GM19438 (cell line): ENCODE measurements around the gene KLHL3.
A peak's percentile ranks its signal among the peaks of the same experiment; 100 is the strongest.
"Not testable (repeated sequence)": the region's sequence is repeated elsewhere in the genome, so short reads cannot be mapped to it uniquely, and the experiment has no call there.

Source experiments
- ATAC-seq: cut with Tn5 transposase; IDR thresholded peaks from one replicate; pipeline ENCODE4 v1.9.1; 2021; ENCODE audit warnings: low read depth; ENCODE audit not compliant: unreplicated experiment

The KLHL3 gene

DNA sequence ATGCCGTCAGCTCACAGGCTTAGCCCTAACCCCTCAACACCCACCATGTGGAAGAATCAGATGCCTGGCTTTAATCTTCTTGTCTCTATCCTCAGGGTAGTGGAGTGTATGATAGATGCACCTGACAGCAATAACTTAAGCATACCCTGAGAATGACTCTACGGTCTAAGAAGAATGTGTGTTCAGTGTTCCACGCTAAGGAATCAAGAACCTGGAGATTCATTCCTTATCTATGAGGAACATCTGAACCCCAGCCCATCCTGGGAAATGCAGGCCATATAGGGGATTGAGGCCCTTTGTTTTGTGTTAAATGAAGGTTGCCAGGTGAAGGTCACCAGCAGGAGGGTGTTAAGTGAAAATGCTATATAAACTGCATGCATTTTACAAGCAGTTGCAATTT lies 63.0 kb downstream of the KLHL3 start:
- ATAC-seq, result no peak

GRCh38 chr5:137672001-137672400 lies 63.9 kb downstream of the KLHL3 start:
- ATAC-seq, result no peak

DNA sequence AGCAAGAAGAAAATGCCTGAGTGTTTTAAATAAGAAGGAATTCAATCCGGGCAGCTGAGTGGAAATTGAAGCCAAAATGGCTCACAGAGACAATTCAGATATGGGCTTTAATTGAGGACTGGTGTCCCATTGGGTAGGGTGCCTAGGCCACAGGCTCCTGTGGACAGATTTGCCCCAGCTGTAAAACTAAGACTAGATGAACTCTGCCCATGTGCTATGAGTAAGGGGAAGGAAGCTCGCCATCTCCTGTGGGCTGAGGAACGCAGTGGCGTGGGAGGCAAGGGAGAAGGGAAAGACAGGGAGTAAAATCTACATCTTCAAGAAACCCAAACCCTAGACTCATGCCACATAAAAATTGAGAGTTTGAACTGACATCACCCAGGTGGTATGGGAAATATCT lies 66.1 kb downstream of the KLHL3 start:
- no peak for ATAC-seq

DNA sequence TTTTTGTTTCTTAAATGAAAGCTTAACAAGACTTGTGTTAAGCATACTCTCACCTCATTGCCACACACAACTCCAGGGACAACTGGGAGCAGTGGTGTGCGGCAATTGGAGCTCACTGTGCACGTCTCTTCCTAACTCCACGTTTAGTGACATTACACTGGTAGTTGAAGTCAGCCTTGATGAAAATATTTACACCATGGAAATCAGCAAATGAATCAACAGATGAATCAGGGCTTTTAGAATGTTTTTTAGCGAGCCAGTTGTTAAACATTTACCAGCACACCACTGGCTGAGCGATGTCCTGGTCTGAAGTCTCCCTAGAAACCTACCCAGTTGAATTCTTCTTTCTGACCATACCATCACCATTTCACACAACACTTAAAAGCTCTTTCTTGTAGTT lies 67.3 kb downstream of the KLHL3 start:
- ATAC-seq, result no peak

DNA sequence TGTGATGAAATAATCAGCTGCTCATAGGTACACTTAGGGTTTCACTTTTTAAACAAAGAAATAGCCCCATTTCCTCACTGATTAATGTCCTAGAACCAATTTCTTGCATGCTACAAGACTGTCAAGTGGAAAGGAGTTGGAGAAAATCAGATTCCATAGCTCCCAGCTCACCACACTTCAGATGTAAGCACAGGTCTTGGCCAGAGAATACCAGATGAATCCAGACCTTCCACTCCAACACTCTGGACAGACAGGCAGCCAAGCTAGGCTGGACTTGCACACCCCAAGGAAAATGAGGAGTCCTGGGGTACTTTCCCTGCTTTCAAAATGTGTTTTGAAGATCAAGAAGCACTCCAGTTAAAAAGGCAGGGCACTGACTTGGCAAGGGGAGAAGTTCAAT lies 68.5 kb downstream of the KLHL3 start:
- no peak for ATAC-seq

- ATAC-seq, result no peak
Observed at GRCh38 chr5:137666901-137667300, 69.0 kb downstream of the KLHL3 start.

DNA sequence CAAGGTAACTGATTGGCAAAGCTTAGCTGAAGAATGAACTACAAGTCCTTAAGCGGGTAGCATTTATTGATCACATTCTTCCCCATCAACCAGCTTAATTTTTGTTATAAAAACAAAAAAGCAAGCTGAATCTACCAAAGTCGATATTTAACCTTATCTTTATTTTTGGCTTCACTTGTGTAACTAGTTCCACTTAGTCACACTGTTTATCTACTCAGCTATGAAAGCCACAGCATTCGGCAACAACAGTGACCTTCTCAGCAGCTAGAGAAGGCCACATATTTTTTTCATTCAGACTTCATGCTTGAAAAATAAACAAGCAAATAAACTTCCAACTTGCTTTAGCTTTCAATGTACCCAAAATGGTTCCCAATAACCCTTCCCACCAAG lies 69.4 kb downstream of the KLHL3 start:
- ATAC-seq, result peak; percentile 44

DNA sequence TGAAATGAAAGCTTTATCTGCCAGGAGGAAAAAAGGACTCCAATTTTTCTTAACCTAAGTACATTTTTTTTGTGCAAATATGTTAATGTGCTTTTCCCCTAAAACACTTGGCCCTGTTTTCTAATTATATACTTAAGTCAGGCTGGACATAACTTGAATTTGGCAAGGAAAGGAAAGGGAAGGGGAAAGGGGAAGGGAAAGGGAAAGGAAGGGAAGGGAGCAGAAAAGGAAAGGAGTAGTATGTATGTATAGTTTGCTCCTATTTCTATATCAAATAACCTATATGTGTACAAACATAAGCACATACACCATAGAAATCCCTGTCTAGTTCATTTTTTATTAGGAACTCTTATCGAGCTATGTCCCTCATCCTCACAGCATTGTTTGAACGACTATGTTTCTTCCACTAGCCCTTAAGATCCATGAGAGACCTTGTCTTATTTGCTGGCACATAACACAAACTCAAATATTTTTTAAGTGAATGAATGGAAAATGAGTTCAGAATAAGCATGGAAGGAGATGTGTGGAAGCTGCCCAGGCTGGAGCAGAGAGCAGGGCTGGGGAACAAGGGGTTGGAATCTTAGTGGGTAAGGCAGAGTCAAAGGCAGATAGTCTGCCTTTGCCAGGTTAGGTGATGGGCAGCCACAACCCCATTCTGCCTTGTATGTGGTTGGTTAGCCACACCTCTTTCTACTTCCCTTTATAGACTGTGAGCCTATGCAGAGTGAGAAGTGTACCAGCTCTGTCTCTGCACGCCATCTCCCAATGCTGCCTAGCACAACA lies 70.0 kb downstream of the KLHL3 start:
- ATAC-seq, result peak; percentile 97

DNA sequence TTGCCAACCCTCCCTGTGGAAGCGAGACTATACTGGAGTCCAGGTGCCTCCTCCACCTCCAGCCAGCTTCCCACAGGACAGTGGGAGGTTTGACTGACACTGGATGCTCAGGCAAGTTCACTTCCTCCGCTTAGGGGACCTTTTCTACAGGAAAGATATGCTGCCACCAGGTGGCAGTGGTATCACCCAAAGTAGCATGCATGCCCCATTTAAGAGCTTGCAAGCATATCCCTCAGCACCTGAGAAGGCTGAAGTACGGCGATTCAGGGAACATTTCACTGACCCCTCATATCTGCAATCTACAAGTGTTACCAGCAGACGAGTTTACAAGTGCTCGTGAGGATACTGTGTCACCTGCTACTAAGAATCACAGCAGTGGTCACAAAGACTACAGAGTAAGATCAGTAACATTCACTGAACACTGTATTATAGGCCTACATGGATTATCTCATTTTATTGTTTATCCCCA lies 75.5 kb downstream of the KLHL3 start:
- ATAC-seq, result peak; percentile 84

- no peak for ATAC-seq
Observed at GRCh38 chr5:137659209-137659608, 76.7 kb downstream of the KLHL3 start.

GRCh38 chr5:137658324-137658723 lies 77.6 kb downstream of the KLHL3 start:
- ATAC-seq, result no peak

GRCh38 chr5:137657073-137657472 lies 78.8 kb downstream of the KLHL3 start:
- no peak for ATAC-seq

DNA sequence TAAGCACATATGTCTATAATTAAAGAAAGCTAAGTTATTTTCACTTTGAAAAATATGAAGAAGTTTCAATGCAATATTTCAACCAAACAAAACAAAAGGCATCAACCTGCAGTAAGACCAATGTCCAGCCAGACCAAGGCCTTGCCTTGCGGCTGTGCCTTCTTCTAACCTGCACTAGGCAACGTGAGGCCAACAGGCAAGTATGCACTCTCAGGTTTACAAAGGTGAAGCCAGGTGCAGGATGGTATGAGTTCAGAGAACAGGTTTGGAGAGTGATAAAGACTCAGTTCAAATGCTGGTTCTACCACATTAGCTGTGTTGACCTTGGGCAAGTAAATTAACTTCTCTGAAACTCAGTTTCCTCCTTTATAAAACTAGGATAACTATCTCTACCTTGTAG lies 79.3 kb downstream of the KLHL3 start:
- ATAC-seq, result no peak

DNA sequence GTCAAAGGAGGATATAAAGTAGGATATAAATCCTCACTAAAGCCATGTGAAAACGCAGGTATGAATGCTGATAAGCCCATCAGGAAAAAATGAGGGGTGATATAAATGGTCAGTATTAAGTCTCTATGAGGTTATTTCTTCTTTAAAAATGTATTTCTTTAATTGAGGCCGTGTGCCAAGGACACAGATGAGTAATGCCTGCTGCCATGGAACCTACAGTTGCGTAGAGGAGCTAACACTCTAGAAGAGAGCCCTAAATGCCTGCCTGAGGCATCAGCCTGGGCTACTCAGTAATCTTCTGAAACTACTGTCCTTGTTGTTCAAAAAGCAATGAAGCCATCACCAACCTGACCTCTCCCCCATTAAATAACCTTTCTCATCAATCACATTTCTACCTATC lies 84.9 kb downstream of the KLHL3 start:
- ATAC-seq, result no peak

DNA sequence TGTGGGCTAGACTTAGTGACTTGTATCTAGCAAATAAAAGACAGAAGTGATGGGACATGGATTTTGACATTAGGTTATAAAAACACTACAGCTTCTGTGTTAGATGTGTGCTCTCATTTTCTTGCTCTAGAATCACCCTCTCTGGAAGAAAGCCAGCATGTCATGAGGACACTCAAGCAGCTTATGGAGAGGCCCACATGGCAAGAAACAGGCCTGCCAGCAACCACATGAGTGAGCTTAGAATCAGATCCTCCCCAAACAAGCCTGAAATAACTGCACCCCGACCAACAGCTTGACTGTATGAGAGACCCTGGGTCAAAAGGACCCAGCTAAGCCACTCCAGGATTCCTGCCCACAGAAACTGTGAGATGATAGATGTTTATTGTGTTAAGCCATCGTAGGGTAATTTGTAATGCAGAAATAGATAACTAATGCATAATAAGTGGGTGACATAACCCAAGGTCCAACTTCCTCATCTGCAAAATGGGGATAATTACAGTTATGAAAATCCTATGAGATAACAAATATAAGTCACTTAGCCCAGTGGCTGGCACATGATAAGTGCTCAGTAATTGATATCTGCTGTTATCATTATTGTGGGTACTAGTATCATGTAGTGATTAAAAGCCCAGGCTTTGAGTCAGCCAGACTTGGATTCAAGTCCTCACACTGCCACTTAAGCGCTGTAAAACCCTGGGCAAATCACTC lies 86.5 kb downstream of the KLHL3 start:
- ATAC-seq, result no peak

GRCh38 chr5:137648361-137648760 lies 87.5 kb downstream of the KLHL3 start:
- ATAC-seq, result no peak

GRCh38 chr5:137647401-137647800 lies 88.5 kb downstream of the KLHL3 start:
- no peak for ATAC-seq

DNA sequence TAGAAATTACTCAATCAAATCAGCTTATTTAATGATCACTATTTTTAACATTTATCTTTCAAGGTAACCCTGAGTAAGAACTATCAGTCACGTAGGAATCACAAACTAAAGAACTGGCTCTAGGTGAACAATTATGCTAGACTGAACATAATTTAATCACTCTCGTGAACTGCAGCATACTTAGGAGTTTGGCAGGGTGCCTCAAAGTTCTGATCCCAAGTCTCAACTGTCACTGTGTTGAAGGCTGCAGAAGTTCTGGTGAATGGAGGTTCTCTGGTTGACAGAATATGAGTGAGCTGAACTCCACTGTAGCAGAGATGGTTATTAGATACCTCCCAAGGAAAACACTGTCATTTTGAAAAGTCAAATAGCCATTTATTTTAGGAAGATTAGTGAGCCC lies 89.1 kb downstream of the KLHL3 start:
- no peak for ATAC-seq

DNA sequence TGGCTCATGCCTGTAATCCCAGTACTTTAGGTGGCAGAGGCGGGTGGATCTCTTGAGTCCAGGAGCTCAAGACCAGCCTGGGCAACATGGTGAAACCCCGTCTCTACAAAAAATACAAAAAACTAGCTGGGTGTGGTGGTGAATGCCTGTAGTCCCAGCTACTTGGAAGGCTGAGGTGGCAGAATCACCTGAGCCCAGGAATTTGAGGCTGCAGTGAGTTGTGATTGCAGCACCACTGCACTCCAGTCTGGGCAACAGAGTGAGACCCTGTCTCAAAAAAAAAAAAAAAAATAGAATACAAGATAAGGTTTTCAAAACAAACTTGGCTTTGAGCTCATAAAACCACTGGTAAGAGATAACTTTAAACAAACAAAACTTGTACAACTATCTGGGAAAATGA lies 92.8 kb downstream of the KLHL3 start:
- ATAC-seq, result not testable (repeated sequence)

DNA sequence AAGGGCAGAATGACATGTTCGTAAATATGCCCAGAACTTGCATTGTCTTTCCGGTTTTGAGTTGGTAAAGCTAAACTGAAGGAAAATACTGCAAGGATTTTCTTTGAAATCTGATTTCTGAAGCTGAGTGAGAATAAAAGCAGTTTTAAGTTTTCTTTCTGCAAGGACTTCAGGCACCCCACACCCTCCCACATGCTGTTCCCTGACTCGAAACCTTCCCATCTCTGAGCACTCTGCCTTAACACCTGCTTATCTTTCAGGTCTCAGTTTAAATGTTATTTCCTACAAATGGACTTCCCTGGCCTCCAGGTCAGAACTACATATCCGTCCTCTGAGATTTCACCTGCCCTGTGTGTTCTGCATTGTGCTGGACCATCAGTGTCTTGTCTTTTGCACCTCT lies 93.8 kb downstream of the KLHL3 start:
- ATAC-seq, result no peak

DNA sequence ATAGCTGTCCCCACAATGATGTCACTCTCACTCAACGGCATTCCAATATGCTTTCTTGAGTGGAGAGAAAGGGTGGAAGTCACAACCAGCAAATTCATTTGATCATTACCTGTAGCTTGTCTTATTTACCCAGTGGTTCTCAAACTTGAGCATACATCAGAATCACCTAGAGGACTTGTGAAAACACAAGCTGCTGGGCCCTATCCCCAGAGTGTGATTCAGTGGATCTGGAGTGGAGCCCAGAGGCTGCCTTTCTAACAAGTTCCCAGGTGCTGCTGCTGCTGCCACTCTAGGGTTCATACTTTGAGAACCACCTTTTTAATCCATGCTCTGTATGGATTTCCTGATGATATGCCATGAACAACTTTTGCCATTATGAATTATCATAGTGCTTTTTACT lies 94.7 kb downstream of the KLHL3 start:
- no peak for ATAC-seq

DNA sequence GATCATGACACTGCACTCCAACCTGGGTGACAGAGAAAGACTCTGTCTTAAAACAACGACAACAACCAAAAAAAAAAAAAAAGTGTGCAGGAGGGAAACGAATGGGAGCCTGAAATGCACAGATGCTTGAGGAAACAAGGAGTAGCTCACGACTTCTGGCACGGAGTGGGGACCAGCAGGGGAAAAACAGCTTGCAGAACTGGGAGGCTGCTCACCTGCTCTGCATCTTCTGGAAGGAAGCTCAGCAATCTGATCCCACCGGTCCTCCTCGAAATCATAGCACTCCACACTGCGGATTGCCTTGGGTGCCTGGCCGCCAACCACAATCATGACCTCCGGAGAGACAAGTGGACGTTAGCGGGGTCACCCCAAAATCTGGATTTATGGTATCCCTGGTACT lies 96.2 kb downstream of the KLHL3 start:
- ATAC-seq, result no peak
